Kidney (tissue), 14 donors: ENCODE measurements around the gene NKIRAS1. TPM values are rescaled to one million over a fixed set of nuclear protein-coding genes. Genes with fewer than 3 reads are reported as not detected.

Source experiments
- DNase-seq, 5 donors: peaks; one replicate each; pipeline ENCODE4 v3.0.0-alpha.2; 2013 to 2020
- FAIRE-seq: peaks from 2 replicates; lab custom pipeline; 2012; peaks lifted over from hg19 to GRCh38; lab: Jason Lieb, UNC
- H3K27ac ChIP-seq, 2 donors: one replicate each; pipeline ENCODE4 v1.7.0; 2013; ENCODE audit warnings: low read depth in 2 of 2, low read length in 2 of 2, inconsistent platforms in 1 of 2
- H3K27me3 ChIP-seq: one replicate; pipeline ENCODE4 v1.7.1; 2013; ENCODE audit warnings: low read length, inconsistent platforms; ENCODE audit not compliant: control insufficient read depth, insufficient read depth
- H3K36me3 ChIP-seq, 3 donors: one replicate each; pipeline versions ENCODE4 v1.7.0 to v1.7.1; 2013; ENCODE audit warnings: low read length in 3 of 3, control low read depth in 1 of 3, inconsistent platforms in 1 of 3; ENCODE audit not compliant: insufficient read depth in 3 of 3, control insufficient read depth in 2 of 3
- H3K4me1 ChIP-seq, 3 donors: one replicate each; pipeline versions ENCODE4 v1.7.0 to v1.7.1; 2013; ENCODE audit warnings: low read length in 3 of 3, inconsistent platforms in 1 of 3, low read depth in 1 of 3; ENCODE audit not compliant: control insufficient read depth in 2 of 3, insufficient read depth in 2 of 3
- H3K4me3 ChIP-seq, 3 donors: one replicate each; pipeline versions ENCODE4 v1.7.0 to v1.8.1; 2013; ENCODE audit warnings: low read length in 3 of 3, control low read depth in 1 of 3, inconsistent platforms in 1 of 3
- H3K9ac ChIP-seq, 3 donors: one replicate each; pipeline versions ENCODE4 v1.7.0 to v1.7.1; 2013; ENCODE audit warnings: low read length in 3 of 3, control low read depth in 1 of 3, inconsistent platforms in 1 of 3
- H3K9me3 ChIP-seq, 3 donors: one replicate each; pipeline versions ENCODE4 v1.7.0 to v1.7.1; 2013; ENCODE audit warnings: low read length in 3 of 3, control low read depth in 1 of 3, inconsistent platforms in 1 of 3; ENCODE audit not compliant: control insufficient read depth in 2 of 3, insufficient read depth in 1 of 3
- CTCF ChIP-seq: IDR thresholded peaks from 3 replicates; pipeline ENCODE4 v1.5.1; 2012; ENCODE audit warnings: mild to moderate bottlenecking, moderate library complexity, borderline replicate concordance; ENCODE audit not compliant: insufficient read depth; ENCODE audit errors: extremely low read depth
- intact Hi-C: fragments of 100-400 bp; cut with DNase I; formaldehyde crosslinking; loops from one replicate; pipeline ENCODE4 v1.11.1; 2022
- polyA plus RNA-seq: library from polyadenylated mRNA; stranded (reverse); fragments of 350-450 nt; fragmentation: Illumina TruSeq; extraction: RNeasy Lipid Tissue Mini Kit (QIAGEN cat#74804); gene quantifications from one replicate; pipeline ENCODE4 v1.2.3, GENCODE V29; 2014; ENCODE audit warnings: low read depth, low replicate concordance; ENCODE audit not compliant: insufficient read depth
- total RNA-seq: library from RNA; stranded (reverse); fragmentation: NEBNext Ultra II Directional; extraction: Animal tissue kit (Norgen Biotek cat#: 25700); gene quantifications from one replicate; pipeline ENCODE4 v1.2.1, GENCODE V29; 2021
- donor health status: control.
- donor health status: control.
- donor health status: control.
- donor health status: control.
- donor health status: control.
- donor health status: DM: yes; HTN: yes; CAD: no.
- donor health status: Normal renal cell carcinoma (clear cell type).

NKIRAS1 gene
- total and polyA plus RNA-seq, 2 donors from 2014 or later: 7.1 to 17.2 TPM

GRCh38 chr3:23959135-23959900 lies 42.5 kb upstream of the NKIRAS1 start:
- H3K9ac ChIP-seq: no peak overlapping the region
- H3K4me3 ChIP-seq: no peak overlapping the region
- intact Hi-C loops: no loop called here
- H3K9me3 ChIP-seq: no peaks in the 10 kb centered on the region
- no peak for DNase-seq
- no peak for FAIRE-seq
- no peak for TF ChIP-seq CTCF
- H3K27me3 ChIP-seq: no peaks in the 10 kb centered on the region
- no peaks in the 10 kb centered on the region for H3K4me1 ChIP-seq
- no peak overlapping the region for H3K27ac ChIP-seq
- peaks cover 5 to 49% (median 16%) of the 10 kb centered on the region in 3 donors for H3K36me3 ChIP-seq

GRCh38 chr3:23956701-23957100 lies 39.9 kb upstream of the NKIRAS1 start:
- H3K36me3 ChIP-seq: peaks cover 3 to 38% (median 7%) of the 10 kb centered on the region in 3 donors
- H3K9me3 ChIP-seq: no peaks in the 10 kb centered on the region
- no peaks in the 10 kb centered on the region for H3K27me3 ChIP-seq
- no peak overlapping the region for H3K4me3 ChIP-seq
- intact Hi-C loops: no loop called here
- DNase-seq: no peak
- no peak overlapping the region for H3K9ac ChIP-seq
- TF ChIP-seq CTCF: no peak
- peaks cover 0 to under 1% (median 0%) of the 10 kb centered on the region in 3 donors for H3K4me1 ChIP-seq
- no peak for FAIRE-seq
- no peak overlapping the region for H3K27ac ChIP-seq

- Histone ChIP-seq H3K9ac (no peak overlapping the region), H3K27ac (no peak overlapping the region), H3K36me3 (peaks cover 0 to 18% (median 6%) of the 10 kb centered on the region in 3 donors), H3K4me1 (peaks cover 0 to 13% (median 8%) of the 10 kb centered on the region in 3 donors), H3K9me3 (no peaks in the 10 kb centered on the region), H3K27me3 (no peaks in the 10 kb centered on the region), H3K4me3 (no peak overlapping the region)
- DNase-seq (no peak), FAIRE-seq (no peak)
- TF ChIP-seq CTCF: no peak
- intact Hi-C loops: no loop called here
Observed at GRCh38 chr3:23954144-23954543, 37.4 kb upstream of the NKIRAS1 start.

- Histone ChIP-seq H3K27me3 (no peaks in the 10 kb centered on the region), H3K9ac (no peak overlapping the region), H3K9me3 (no peaks in the 10 kb centered on the region), H3K36me3 (peaks cover 0 to 16% (median 6%) of the 10 kb centered on the region in 3 donors), H3K4me1 (peaks cover 0 to 18% (median 8%) of the 10 kb centered on the region in 3 donors), H3K4me3 (no peak overlapping the region), H3K27ac (no peak overlapping the region)
- DNase-seq: no peak
- no peak for TF ChIP-seq CTCF
- intact Hi-C loops: no loop called here
- no peak for FAIRE-seq
Observed at GRCh38 chr3:23953523-23953922, 36.7 kb upstream of the NKIRAS1 start.
